Measurements from ENCODE around the gene SOX15. TPM values are rescaled to one million over a fixed set of nuclear protein-coding genes. Genes with fewer than 3 reads are reported as not detected.
"Not testable (repeated sequence)": the region's sequence is repeated elsewhere in the genome, so short reads cannot be mapped to it uniquely, and the experiment has no call there.

Gene SOX15
- total RNA-seq, 4 donors from 2014 or later: 2.3 to 4.3 TPM; not detected in 2

- intact Hi-C loops (cut with DNase I; ENCODE audit: low total_unique reads): no loop called here
- Histone ChIP-seq H3K27ac (peak within 1 kb of the TSS; percentile 91 to 96 (median 93)), H3K9me3 (no peaks in the 10 kb centered on the region), H3K4me1 (peaks cover 12 to 16% (median 15%) of the 10 kb centered on the region in 4 donors), H3K4me3 (peak within 1 kb of the TSS; percentile 70 to 88 (median 82)), H3K36me3 (no peaks in the 10 kb centered on the region), H3K27me3 (no peaks in the 10 kb centered on the region)
- in situ Hi-C loops (cut with MboI; ENCODE audit: low pct_ligation_motif_present in 1 of 4, low pct_unique_long_range_greater_than_20kb in 1 of 4, low sequenced_read_pairs in 3 of 4): no loop called here
- TF ChIP-seq POLR2A (IDR thresholded peaks at IDR 0.05) (peak; percentile 86), EP300 (IDR thresholded peaks at IDR 0.05; ENCODE audit: low read depth) (no peak), CTCF (IDR thresholded peaks at IDR 0.05) (no peak), POLR2AphosphoS5 (IDR thresholded peaks at IDR 0.05) (peak; percentile 75 to 90 (median 86))
- WGBS, 2 donors (ENCODE audit: low coverage in 1 of 2): 0% methylated on average over 41 of the region's 54 CpGs; no CpG with 5 or more reads in 1 of the 2 donors
- peak; percentile 95 for DNase-seq
Measured at GRCh38 chr17:7627250-7628121, 37.6 kb upstream of the SOX15 start, which contains the start of gene SAT2. TSS of gene SAT2 (minus strand) at chr17:7627821. CDS start at chr17:7627635, 186 bp downstream.

- peak overlapping the region; percentile 70 to 88 (median 82) for H3K4me3 ChIP-seq
- no peak for DNase-seq
- no peak for TF ChIP-seq EP300 (IDR thresholded peaks at IDR 0.05; ENCODE audit: low read depth)
- no peak for TF ChIP-seq CTCF (IDR thresholded peaks at IDR 0.05)
- no peak for TF ChIP-seq POLR2A (IDR thresholded peaks at IDR 0.05)
- TF ChIP-seq POLR2AphosphoS5 (IDR thresholded peaks at IDR 0.05): no peak
- intact Hi-C loops (cut with DNase I; ENCODE audit: low total_unique reads) (no loop called here), in situ Hi-C loops (cut with MboI; ENCODE audit: low pct_ligation_motif_present in 1 of 4, low pct_unique_long_range_greater_than_20kb in 1 of 4, low sequenced_read_pairs in 3 of 4) (no loop called here)
- H3K9me3 ChIP-seq: no peaks in the 10 kb centered on the region
- H3K27me3 ChIP-seq: no peaks in the 10 kb centered on the region
- 20% methylated on average over 6 of the region's 6 CpGs; no CpG with 5 or more reads in 1 of the 2 donors for WGBS, 2 donors (ENCODE audit: low coverage in 1 of 2)
- H3K36me3 ChIP-seq: no peaks in the 10 kb centered on the region
- peaks cover 12 to 16% (median 15%) of the 10 kb centered on the region in 4 donors for H3K4me1 ChIP-seq
- H3K27ac ChIP-seq: peak overlapping the region; percentile 91 to 96 (median 93)
Measured at GRCh38 chr17:7626956-7627249, 37.0 kb upstream of the SOX15 start.

GRCh38 chr17:7626307-7626706 is 36.4 kb upstream of the SOX15 start:
- Histone ChIP-seq H3K27ac (peak overlapping the region in 2 of 4 donors; percentile 91 to 92), H3K9me3 (no peaks in the 10 kb centered on the region), H3K4me1 (peaks cover 12 to 16% (median 15%) of the 10 kb centered on the region in 4 donors), H3K27me3 (no peaks in the 10 kb centered on the region), H3K36me3 (no peaks in the 10 kb centered on the region), H3K4me3 (peak overlapping the region in 1 of 4 donors; percentile 70)
- WGBS, 2 donors (ENCODE audit: low coverage in 1 of 2): 76 to 97% methylated on average over 3 to 7 of the region's 7 CpGs
- in situ Hi-C loops (cut with MboI; ENCODE audit: low pct_ligation_motif_present in 1 of 4, low pct_unique_long_range_greater_than_20kb in 1 of 4, low sequenced_read_pairs in 3 of 4): no loop called here
- TF ChIP-seq CTCF (IDR thresholded peaks at IDR 0.05) (no peak), POLR2AphosphoS5 (IDR thresholded peaks at IDR 0.05) (no peak), POLR2A (IDR thresholded peaks at IDR 0.05) (no peak), EP300 (IDR thresholded peaks at IDR 0.05; ENCODE audit: low read depth) (no peak)
- intact Hi-C loops (cut with DNase I; ENCODE audit: low total_unique reads): no loop called here
- no peak for DNase-seq

GRCh38 chr17:7625749-7626148 is 35.9 kb upstream of the SOX15 start:
- 96 to 100% methylated on average over 1 to 16 of the region's 16 CpGs for WGBS, 2 donors (ENCODE audit: low coverage in 1 of 2)
- intact Hi-C loops (cut with DNase I; ENCODE audit: low total_unique reads); H3K27me3 ChIP-seq; H3K4me3 ChIP-seq; H3K9me3 ChIP-seq; H3K36me3 ChIP-seq; H3K27ac ChIP-seq; DNase-seq; in situ Hi-C loops (cut with MboI; ENCODE audit: low pct_ligation_motif_present in 1 of 4, low pct_unique_long_range_greater_than_20kb in 1 of 4, low sequenced_read_pairs in 3 of 4): not testable (repeated sequence)
- peaks cover 12 to 16% (median 15%) of the 10 kb centered on the region in 4 donors for H3K4me1 ChIP-seq
